OCI-LY1 (cell line): Measurements from ENCODE around the gene DSC3.

Source experiments
- H2AFZ ChIP-seq: fragments of 200-600 bp; sonication (generic), shearing (Covaris generic); 2 replicates; pipeline ENCODE4 v1.6.0; 2014; ENCODE audit warnings: antibody characterized with exemption, mild to moderate bottlenecking, low read length
- H3F3A ChIP-seq: fragments of 200-600 bp; sonication (generic), shearing (Covaris generic); 2 replicates; pipeline ENCODE4 v1.6.0; 2014; ENCODE audit warnings: mild to moderate bottlenecking, antibody characterized with exemption, low read length, moderate library complexity; ENCODE audit not compliant: insufficient read depth
- H3K27ac ChIP-seq: fragments of 200-600 bp; sonication (generic); 2 replicates; pipeline ENCODE4 v1.5.1; 2014; ENCODE audit warnings: low read length, mixed run types, mild to moderate bottlenecking, low read depth; ENCODE audit not compliant: poor library complexity, severe bottlenecking
- H3K27me3 ChIP-seq: fragments of 200-600 bp; sonication (generic); 2 replicates; pipeline ENCODE4 v1.6.0; 2014; ENCODE audit warnings: antibody characterized with exemption, mild to moderate bottlenecking, low read length, moderate library complexity; ENCODE audit not compliant: insufficient read depth
- H3K36me3 ChIP-seq: fragments of 200-600 bp; sonication (generic); 2 replicates; pipeline ENCODE4 v1.6.1; 2014; ENCODE audit warnings: mild to moderate bottlenecking, antibody characterized with exemption, low read length, moderate library complexity, mixed read lengths; ENCODE audit not compliant: insufficient read depth
- H3K4me1 ChIP-seq: fragments of 200-600 bp; sonication (generic); 2 replicates; pipeline ENCODE4 v1.5.1; 2014; ENCODE audit warnings: mild to moderate bottlenecking, low read length, moderate library complexity; ENCODE audit not compliant: insufficient read depth, severe bottlenecking
- H3K4me2 ChIP-seq: fragments of 200-600 bp; sonication (generic), shearing (Covaris generic); 2 replicates; pipeline ENCODE4 v1.6.1; 2014; ENCODE audit warnings: low read length
- H3K4me3 ChIP-seq: fragments of 200-600 bp; sonication (generic); 2 replicates; pipeline ENCODE4 v1.5.1; 2014; ENCODE audit warnings: low read length, low read depth, mild to moderate bottlenecking, mixed read lengths; ENCODE audit not compliant: poor library complexity, severe bottlenecking
- H3K79me2 ChIP-seq: fragments of 200-600 bp; shearing (Covaris generic); 2 replicates; pipeline ENCODE4 v1.6.1; 2016; ENCODE audit warnings: mixed run types, low read length, mixed read lengths; ENCODE audit not compliant: insufficient read depth
- H3K9ac ChIP-seq: fragments of 200-600 bp; sonication (generic), shearing (Covaris generic); 2 replicates; pipeline ENCODE4 v1.6.1; 2014; ENCODE audit warnings: mild to moderate bottlenecking, low read length, mixed read lengths
- H3K9me2 ChIP-seq: fragments of 200-600 bp; sonication (generic), shearing (Covaris generic); 2 replicates; pipeline ENCODE4 v1.6.1; 2014; ENCODE audit warnings: low read depth, mild to moderate bottlenecking, low read length, mixed read lengths
- H3K9me3 ChIP-seq: fragments of 200-600 bp; shearing (Covaris generic); 2 replicates; pipeline ENCODE4 v1.6.1; 2014; ENCODE audit warnings: low read length, mixed read lengths
- H4K20me1 ChIP-seq: fragments of 200-600 bp; sonication (generic), shearing (Covaris generic); 2 replicates; pipeline ENCODE4 v1.6.0; 2016; ENCODE audit warnings: mild to moderate bottlenecking, low read length; ENCODE audit not compliant: insufficient read depth
- EZH2 ChIP-seq: fragments of 200-600 bp; sonication (generic), shearing (Covaris generic); IDR thresholded peaks from 2 replicates; pipeline ENCODE4 v1.8.0; 2017; ENCODE audit warnings: borderline replicate concordance, mixed run types, mild to moderate bottlenecking, antibody characterized with exemption, low read length, moderate library complexity, mixed read lengths
- TF ChIP-seq, protein P1 (sequence below): fragments of 200-600 bp; sonication (generic), shearing (Covaris generic); IDR thresholded peaks from 2 replicates; pipeline ENCODE4 v1.5.1; 2017; ENCODE audit warnings: mild to moderate bottlenecking, antibody characterized with exemption, low read length, moderate library complexity, mixed read lengths

The DSC3 gene

DNA sequence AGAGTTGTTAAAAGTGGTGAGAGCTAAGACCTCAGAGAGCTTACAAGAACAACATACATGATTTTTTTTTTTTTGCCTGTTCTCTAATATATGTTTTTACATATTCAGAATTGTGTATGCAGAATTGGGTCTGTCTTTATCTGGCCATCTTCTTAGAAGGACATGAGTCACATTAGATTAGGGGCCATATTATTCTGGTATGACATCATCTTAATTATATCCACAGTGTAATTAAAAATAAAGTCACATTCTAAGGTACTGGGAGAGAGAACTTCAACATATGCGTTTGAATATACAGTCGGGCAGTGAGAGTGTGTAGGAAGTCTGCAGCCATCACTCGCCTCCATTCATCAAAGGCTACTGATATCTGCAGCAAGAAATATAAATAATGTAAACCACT, 88.3 kb downstream of the DSC3 start:
- Histone ChIP-seq H4K20me1 (no peaks in the 10 kb centered on the region), H2AFZ (no peak overlapping the region), H3K79me2 (no peaks in the 10 kb centered on the region), H3K36me3 (no peaks in the 10 kb centered on the region), H3K4me3 (no peak overlapping the region), H3K4me2 (no peak overlapping the region), H3K9me2 (no peaks in the 10 kb centered on the region), H3F3A (no peaks in the 10 kb centered on the region), H3K4me1 (no peaks in the 10 kb centered on the region), H3K9ac (no peak overlapping the region), H3K27ac (no peak overlapping the region), H3K9me3 (no peaks in the 10 kb centered on the region), H3K27me3 (no peaks in the 10 kb centered on the region)
- TF ChIP-seq EZH2 = no peak
- TF ChIP-seq, protein P1, sequence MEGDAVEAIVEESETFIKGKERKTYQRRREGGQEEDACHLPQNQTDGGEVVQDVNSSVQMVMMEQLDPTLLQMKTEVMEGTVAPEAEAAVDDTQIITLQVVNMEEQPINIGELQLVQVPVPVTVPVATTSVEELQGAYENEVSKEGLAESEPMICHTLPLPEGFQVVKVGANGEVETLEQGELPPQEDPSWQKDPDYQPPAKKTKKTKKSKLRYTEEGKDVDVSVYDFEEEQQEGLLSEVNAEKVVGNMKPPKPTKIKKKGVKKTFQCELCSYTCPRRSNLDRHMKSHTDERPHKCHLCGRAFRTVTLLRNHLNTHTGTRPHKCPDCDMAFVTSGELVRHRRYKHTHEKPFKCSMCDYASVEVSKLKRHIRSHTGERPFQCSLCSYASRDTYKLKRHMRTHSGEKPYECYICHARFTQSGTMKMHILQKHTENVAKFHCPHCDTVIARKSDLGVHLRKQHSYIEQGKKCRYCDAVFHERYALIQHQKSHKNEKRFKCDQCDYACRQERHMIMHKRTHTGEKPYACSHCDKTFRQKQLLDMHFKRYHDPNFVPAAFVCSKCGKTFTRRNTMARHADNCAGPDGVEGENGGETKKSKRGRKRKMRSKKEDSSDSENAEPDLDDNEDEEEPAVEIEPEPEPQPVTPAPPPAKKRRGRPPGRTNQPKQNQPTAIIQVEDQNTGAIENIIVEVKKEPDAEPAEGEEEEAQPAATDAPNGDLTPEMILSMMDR = no peak

DNA sequence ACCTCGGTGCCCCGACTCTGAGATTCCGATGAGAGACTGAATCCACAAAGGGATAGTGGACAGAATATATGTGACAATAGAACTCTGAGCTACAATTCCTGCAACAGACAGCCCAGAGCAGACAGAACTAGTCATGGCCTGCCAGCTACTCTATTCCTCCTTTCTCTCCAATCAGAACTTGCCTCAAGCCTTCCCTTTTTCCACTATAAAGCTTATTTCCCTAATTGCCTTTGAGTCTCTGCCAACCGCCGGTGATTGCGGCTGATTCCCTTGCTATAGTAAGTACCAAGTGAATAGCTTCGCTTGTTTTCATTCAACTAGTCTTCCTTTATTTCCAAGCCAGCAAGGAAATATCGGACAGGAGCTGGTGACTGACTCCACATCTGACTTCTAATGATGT, 96.8 kb downstream of the DSC3 start:
- Histone ChIP-seq H3K79me2 (no peaks in the 10 kb centered on the region), H3F3A (no peaks in the 10 kb centered on the region), H3K4me2 (no peak overlapping the region), H3K9ac (no peak overlapping the region), H3K4me3 (no peak overlapping the region), H2AFZ (no peak overlapping the region), H3K4me1 (no peaks in the 10 kb centered on the region), H3K9me2 (no peaks in the 10 kb centered on the region), H3K27ac (no peak overlapping the region), H3K36me3 (no peaks in the 10 kb centered on the region), H4K20me1 (no peaks in the 10 kb centered on the region), H3K27me3 (no peaks in the 10 kb centered on the region), H3K9me3 (no peaks in the 10 kb centered on the region)
- TF ChIP-seq, protein P1 = no peak
- no peak for TF ChIP-seq EZH2

DNA sequence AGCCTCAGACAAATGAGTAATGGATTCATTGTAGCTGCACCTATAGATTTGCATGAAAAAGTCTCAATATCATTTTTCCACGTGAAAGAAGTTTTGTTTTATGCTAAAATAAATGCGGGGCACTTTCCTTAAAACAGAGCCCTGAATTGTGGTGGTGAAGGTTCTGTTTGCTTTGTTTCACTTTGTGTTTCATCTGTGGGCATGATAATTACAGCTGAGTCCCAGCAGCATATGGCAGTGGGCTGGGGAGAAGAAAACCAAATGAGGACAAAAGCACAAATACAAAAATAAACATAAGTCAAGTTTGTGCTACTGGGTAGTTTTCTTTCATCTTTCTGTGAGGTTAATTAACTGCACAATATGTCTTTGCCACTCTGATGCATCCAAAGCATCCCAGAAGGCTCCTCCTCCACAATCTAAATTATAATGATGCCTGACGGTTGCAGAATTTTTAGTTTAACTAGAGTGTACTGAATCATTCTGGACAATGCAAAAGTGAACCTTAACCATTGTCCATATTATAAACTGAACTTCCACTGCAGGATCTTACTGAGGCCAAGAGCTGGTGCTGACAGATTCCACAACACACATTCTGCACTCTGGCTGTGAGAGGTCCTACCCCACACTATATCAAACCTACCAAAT, 97.6 kb downstream of the DSC3 start:
- Histone ChIP-seq H4K20me1 (no peaks in the 10 kb centered on the region), H3K27me3 (no peaks in the 10 kb centered on the region), H3K79me2 (no peaks in the 10 kb centered on the region), H3K36me3 (no peaks in the 10 kb centered on the region), H3K9me3 (no peaks in the 10 kb centered on the region), H3F3A (no peaks in the 10 kb centered on the region), H3K9ac (no peak overlapping the region), H2AFZ (no peak overlapping the region), H3K9me2 (no peaks in the 10 kb centered on the region), H3K4me1 (no peaks in the 10 kb centered on the region), H3K27ac (no peak overlapping the region), H3K4me3 (no peak overlapping the region), H3K4me2 (no peak overlapping the region)
- no peak for TF ChIP-seq EZH2
- TF ChIP-seq, protein P1 = no peak
